Measurements from ENCODE around the gene C2CD4B.

The C2CD4B gene

GRCh38 chr15:62165104-62165792 lies at the start of gene C2CD4B:
TSS of gene C2CD4B (minus strand) at chr15:62165285. CDS start at chr15:62164984, 301 bp downstream.
- DNase-seq (ENCODE audit: insufficient read length, low spot score) (no peak), FAIRE-seq (no peak)
- TF ChIP-seq, protein P1, sequence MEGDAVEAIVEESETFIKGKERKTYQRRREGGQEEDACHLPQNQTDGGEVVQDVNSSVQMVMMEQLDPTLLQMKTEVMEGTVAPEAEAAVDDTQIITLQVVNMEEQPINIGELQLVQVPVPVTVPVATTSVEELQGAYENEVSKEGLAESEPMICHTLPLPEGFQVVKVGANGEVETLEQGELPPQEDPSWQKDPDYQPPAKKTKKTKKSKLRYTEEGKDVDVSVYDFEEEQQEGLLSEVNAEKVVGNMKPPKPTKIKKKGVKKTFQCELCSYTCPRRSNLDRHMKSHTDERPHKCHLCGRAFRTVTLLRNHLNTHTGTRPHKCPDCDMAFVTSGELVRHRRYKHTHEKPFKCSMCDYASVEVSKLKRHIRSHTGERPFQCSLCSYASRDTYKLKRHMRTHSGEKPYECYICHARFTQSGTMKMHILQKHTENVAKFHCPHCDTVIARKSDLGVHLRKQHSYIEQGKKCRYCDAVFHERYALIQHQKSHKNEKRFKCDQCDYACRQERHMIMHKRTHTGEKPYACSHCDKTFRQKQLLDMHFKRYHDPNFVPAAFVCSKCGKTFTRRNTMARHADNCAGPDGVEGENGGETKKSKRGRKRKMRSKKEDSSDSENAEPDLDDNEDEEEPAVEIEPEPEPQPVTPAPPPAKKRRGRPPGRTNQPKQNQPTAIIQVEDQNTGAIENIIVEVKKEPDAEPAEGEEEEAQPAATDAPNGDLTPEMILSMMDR (IDR thresholded peaks at IDR 0.05; ENCODE audit: insufficient read depth, missing control alignments), result no peak

- TF ChIP-seq, protein P1 (IDR thresholded peaks at IDR 0.05; ENCODE audit: insufficient read depth, missing control alignments), result no peak
- no peak for FAIRE-seq
- no peak for DNase-seq (ENCODE audit: insufficient read length, low spot score)
These were observed 47.7 kb upstream of the C2CD4B start for GRCh38 chr15:62212741-62213140.

- DNase-seq (ENCODE audit: insufficient read length, low spot score), result no peak
These were observed 46.3 kb upstream of the C2CD4B start for GRCh38 chr15:62211348-62211747.

DNA sequence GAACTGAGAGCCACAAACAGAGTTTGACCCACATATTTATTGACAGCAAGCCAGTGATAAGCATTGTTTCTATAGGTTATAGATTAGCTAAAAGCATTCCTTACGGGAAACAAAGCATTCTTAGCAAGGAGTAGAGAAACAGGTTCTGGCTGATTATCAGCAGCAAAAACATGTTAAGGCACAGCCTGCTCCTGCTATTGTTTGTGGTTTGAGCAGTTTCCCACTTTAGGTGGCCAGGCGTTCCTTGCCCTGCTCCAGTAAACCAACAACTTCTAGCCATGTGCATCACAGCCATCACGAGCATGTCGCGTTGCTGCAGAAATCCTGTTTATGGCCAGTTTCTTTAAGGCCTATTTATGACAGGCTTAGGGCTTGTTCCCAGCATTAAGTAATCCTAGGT lies 44.7 kb upstream of the C2CD4B start:
- TF ChIP-seq, protein P1 (IDR thresholded peaks at IDR 0.05; ENCODE audit: insufficient read depth, missing control alignments), result no peak
- FAIRE-seq (no peak), DNase-seq (ENCODE audit: insufficient read length, low spot score) (no peak)

More at GRCh38 chr15:62211348-62211747, 46.3 kb upstream of the C2CD4B start:
- FAIRE-seq, result no peak
- TF ChIP-seq, protein P1 (IDR thresholded peaks at IDR 0.05; ENCODE audit: insufficient read depth, missing control alignments), result no peak

GRCh38 chr15:62209322-62209721 lies 44.2 kb upstream of the C2CD4B start:
- DNase-seq (ENCODE audit: insufficient read length, low spot score) (no peak), FAIRE-seq (no peak)
- TF ChIP-seq, protein P1 (IDR thresholded peaks at IDR 0.05; ENCODE audit: insufficient read depth, missing control alignments), result no peak

GRCh38 chr15:62208884-62209283 lies 43.8 kb upstream of the C2CD4B start:
- DNase-seq (ENCODE audit: insufficient read length, low spot score) (no peak), FAIRE-seq (no peak)
- TF ChIP-seq, protein P1 (IDR thresholded peaks at IDR 0.05; ENCODE audit: insufficient read depth, missing control alignments), result no peak

DNA sequence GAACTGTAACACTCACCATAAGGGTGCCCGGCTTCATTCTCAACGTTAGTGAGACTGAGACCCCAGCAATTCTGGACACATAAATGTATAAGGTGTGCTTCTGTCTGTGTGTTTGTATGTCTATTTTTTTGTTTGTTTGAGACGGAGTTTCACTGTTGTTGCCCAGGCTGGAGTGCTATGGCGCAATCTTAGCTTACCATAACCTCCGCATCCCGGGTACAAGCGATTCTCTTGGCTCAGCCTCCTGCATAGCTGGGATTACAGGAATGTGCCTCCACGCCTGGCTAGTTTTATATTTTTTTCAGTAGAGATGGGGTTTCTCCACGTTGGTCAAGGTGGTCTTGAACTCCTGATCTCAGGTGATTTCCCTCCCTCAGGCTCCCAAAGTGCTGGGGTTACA lies 43.3 kb upstream of the C2CD4B start:
- FAIRE-seq (no peak), DNase-seq (ENCODE audit: insufficient read length, low spot score) (no peak)
- TF ChIP-seq, protein P1 (IDR thresholded peaks at IDR 0.05; ENCODE audit: insufficient read depth, missing control alignments), result no peak
